HCT116 (cell line): ENCODE data around the gene AGAP1. TPM values are rescaled to one million over a fixed set of nuclear protein-coding genes. Genes with fewer than 3 reads are reported as not detected.

ENCODE experiments used
- ATAC-seq: fragments of 200-7000 bp; cut with Tn5 transposase; 2 replicates; pipeline ENCODE4 v1.9.1; 2020; ENCODE audit warnings: mild to moderate bottlenecking, moderate library complexity
- BruUV-seq: library from RNA; stranded (reverse); fragments of 400-500 nt; replicated peaks from 2 replicates; lab custom pipeline; 2021; lab: Mats Ljungman, UMichigan
- CTCF ChIA-PET: fragments of 300-600 bp; sonication (Branson Sonifier 250); formaldehyde crosslinking; loops from one replicate; lab custom pipeline; 2021; ENCODE audit warnings: antibody characterized with exemption; lab: Charles Lee
- POLR2A ChIA-PET: fragments of 300-600, 350-600 bp; sonication (Branson Sonifier 250); formaldehyde crosslinking; loops from one replicate; lab custom pipeline; 2021; ENCODE audit warnings: antibody characterized with exemption; lab: Charles Lee
- RAD21 ChIA-PET, 2 experiments: fragments of 300-600 bp; sonication (Branson Sonifier 250); formaldehyde crosslinking; loops; one replicate each; lab custom pipeline; 2023; ENCODE audit warnings: low total read pairs in 2 of 2; ENCODE audit not compliant: uncharacterized antibody in 2 of 2, unreplicated experiment in 2 of 2, low non-redundant PET in 1 of 2; lab: Charles Lee
- DNase-seq: peaks from one replicate; pipeline ENCODE4 v3.0.0-alpha.2; 2010; ENCODE audit warnings: low read depth, low spot score
- H2AFZ ChIP-seq: fragments of 200-600 bp; shearing (Covaris generic), sonication (generic); 2 replicates; pipeline ENCODE4 v1.6.1; 2017; ENCODE audit warnings: low read depth, mixed run types, mixed read lengths, antibody characterized with exemption, low read length; ENCODE audit not compliant: poor library complexity, severe bottlenecking
- H3K27ac ChIP-seq: 2 replicates; pipeline ENCODE4 v1.5.1; 2012; ENCODE audit warnings: low read depth, low read length
- H3K27me3 ChIP-seq: fragments of 200-600 bp; sonication (generic); 2 replicates; pipeline ENCODE4 v1.6.1; 2016; ENCODE audit warnings: mixed run types, low read length, mixed read lengths; ENCODE audit not compliant: insufficient read depth
- H3K36me3 ChIP-seq, 2 experiments: fragments of 200-500 bp in 1 of 2; fragments of 200-600 bp in 1 of 2; sonication (Bioruptor generic) in 1 of 2; sonication (generic) in 1 of 2; 2 replicates each; pipeline versions ENCODE4 v1.5.1 to v1.6.1; 2014 to 2016; ENCODE audit warnings: low read length in 2 of 2, inconsistent platforms in 1 of 2, mixed read lengths in 1 of 2, mixed run types in 1 of 2; ENCODE audit not compliant: insufficient read depth in 2 of 2, control insufficient read depth in 1 of 2
- H3K4me1 ChIP-seq, 2 experiments: fragments of 200-600 bp in 1 of 2; sonication (generic) in 1 of 2; 2 replicates each; pipeline versions ENCODE4 v1.5.1 to v1.6.1; 2012 to 2017; ENCODE audit warnings: low read length in 2 of 2, inconsistent platforms in 1 of 2, mild to moderate bottlenecking in 1 of 2, mixed read lengths in 1 of 2, mixed run types in 1 of 2, moderate library complexity in 1 of 2; ENCODE audit not compliant: insufficient read depth in 2 of 2, control insufficient read depth in 1 of 2
- H3K4me2 ChIP-seq: fragments of 200-600 bp; sonication (generic); 2 replicates; pipeline ENCODE4 v1.6.1; 2017; ENCODE audit warnings: mixed run types, low read length, mixed read lengths
- H3K4me3 ChIP-seq, 2 experiments: fragments of 200-600 bp in 1 of 2; sonication (generic) in 1 of 2; replicated peaks in 1 of 2; 2 replicates each; pipeline ENCODE4 v1.5.1; 2011 to 2016; ENCODE audit warnings: low read length in 2 of 2, control low read depth in 1 of 2, low read depth in 1 of 2, mild to moderate bottlenecking in 1 of 2, mixed read lengths in 1 of 2, mixed run types in 1 of 2
- H3K79me2 ChIP-seq: fragments of 200-600 bp; sonication (generic); 2 replicates; pipeline ENCODE4 v1.6.1; 2017; ENCODE audit warnings: mild to moderate bottlenecking, mixed run types, low read length, moderate library complexity, mixed read lengths; ENCODE audit not compliant: insufficient read depth
- H3K9ac ChIP-seq: fragments of 200-600 bp; sonication (generic); 2 replicates; pipeline ENCODE4 v1.6.1; 2016; ENCODE audit warnings: low read length, mixed read lengths
- H3K9me2 ChIP-seq: fragments of 200-600 bp; sonication (generic), shearing (Covaris generic); 2 replicates; pipeline ENCODE4 v1.6.1; 2017; ENCODE audit warnings: mixed run types, mild to moderate bottlenecking, moderate library complexity; ENCODE audit not compliant: insufficient read depth
- H3K9me3 ChIP-seq, 2 experiments: fragments of 200-500 bp in 1 of 2; fragments of 200-600 bp in 1 of 2; sonication (Bioruptor generic) in 1 of 2; sonication (generic) in 1 of 2; 2 replicates each; pipeline ENCODE4 v1.6.1; 2014 to 2017; ENCODE audit warnings: low read length in 2 of 2, mixed read lengths in 2 of 2, inconsistent platforms in 1 of 2, low read depth in 1 of 2, mild to moderate bottlenecking in 1 of 2, mixed run types in 1 of 2, moderate library complexity in 1 of 2; ENCODE audit not compliant: control insufficient read depth in 1 of 2, insufficient read depth in 1 of 2
- H4K20me1 ChIP-seq: fragments of 200-600 bp; sonication (generic), shearing (Covaris generic); 2 replicates; pipeline ENCODE4 v1.6.1; 2017; ENCODE audit warnings: mixed run types, mild to moderate bottlenecking, moderate library complexity; ENCODE audit not compliant: insufficient read depth
- FOSL1 ChIP-seq: IDR thresholded peaks from 2 replicates; pipeline ENCODE4 v1.6.1; 2012; ENCODE audit warnings: low read depth
- POLR2AphosphoS5 ChIP-seq: IDR thresholded peaks from 2 replicates; pipeline ENCODE4 v1.6.1; 2011; ENCODE audit warnings: mild to moderate bottlenecking, low read depth, low read length, moderate library complexity
- RAD21 ChIP-seq: IDR thresholded peaks from 2 replicates; pipeline ENCODE4 v1.6.1; 2012; ENCODE audit warnings: low read depth, mild to moderate bottlenecking
- TCF7L2 ChIP-seq: IDR thresholded peaks from 2 replicates; pipeline ENCODE4 v1.7.0; 2011; ENCODE audit warnings: borderline replicate concordance, inconsistent platforms; ENCODE audit not compliant: insufficient read depth, insufficient read length; ENCODE audit errors: extremely low read depth
- YY1 ChIP-seq: IDR thresholded peaks from 2 replicates; pipeline ENCODE4 v1.6.1; 2011; ENCODE audit warnings: low read length, low read depth, moderate library complexity, mild to moderate bottlenecking; ENCODE audit not compliant: insufficient replicate concordance; ENCODE audit errors: extremely low read depth
- ZNF274 ChIP-seq: fragments of 200-500 bp; sonication (Bioruptor generic); IDR thresholded peaks from 2 replicates; pipeline ENCODE4 v1.6.1; 2014; ENCODE audit warnings: mild to moderate bottlenecking, low read depth, low read length, inconsistent platforms
- intact Hi-C: fragments of 100-400 bp; cut with micrococcal nuclease; formaldehyde crosslinking; loops from 2 replicates; pipeline ENCODE4 v1.10.0; 2022
- total RNA-seq: library from RNA; stranded (reverse); gene quantifications from one replicate; pipeline ENCODE4 v1.2.1, GENCODE V29; 2021; ENCODE audit not compliant: unreplicated experiment
- TF ChIP-seq, protein P1 (sequence below), 3 experiments: fragments of 200-600 bp in 1 of 3; sonication (generic) in 1 of 3; IDR thresholded peaks in 2 of 3; conservative IDR thresholded peaks in 1 of 3; 2 replicates each; pipeline ENCODE4 v1.5.1; 2012 to 2017; ENCODE audit warnings: low read depth in 2 of 3, low read length in 2 of 3, antibody characterized with exemption in 1 of 3, borderline replicate concordance in 1 of 3, control low read depth in 1 of 3, mild to moderate bottlenecking in 1 of 3, mixed read lengths in 1 of 3, mixed run types in 1 of 3, moderate library complexity in 1 of 3; ENCODE audit not compliant: insufficient read depth in 1 of 3
- TF ChIP-seq, protein P2 (sequence below): IDR thresholded peaks from 2 replicates; pipeline ENCODE4 v1.6.1; 2011; ENCODE audit warnings: mild to moderate bottlenecking, low read length, moderate library complexity; ENCODE audit not compliant: insufficient replicate concordance; ENCODE audit errors: extremely low read depth

The AGAP1 gene
- total RNA-seq, 1 experiment from 2014 or later = 43.8 TPM

DNA sequence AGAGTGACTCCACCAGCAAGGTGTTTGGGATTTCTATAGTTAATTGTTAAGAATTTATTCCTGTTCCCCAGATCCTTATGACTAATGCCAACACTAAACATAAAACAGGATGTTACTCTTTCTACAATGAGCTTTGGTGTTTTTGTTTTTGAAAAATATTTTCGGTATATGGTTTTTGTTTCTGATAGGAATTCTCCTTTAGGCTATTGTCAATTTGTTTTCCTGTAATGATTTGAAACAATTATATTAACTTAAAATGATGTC lies 182.6 kb downstream of the AGAP1 start (continued):
- TF ChIP-seq, protein P1, sequence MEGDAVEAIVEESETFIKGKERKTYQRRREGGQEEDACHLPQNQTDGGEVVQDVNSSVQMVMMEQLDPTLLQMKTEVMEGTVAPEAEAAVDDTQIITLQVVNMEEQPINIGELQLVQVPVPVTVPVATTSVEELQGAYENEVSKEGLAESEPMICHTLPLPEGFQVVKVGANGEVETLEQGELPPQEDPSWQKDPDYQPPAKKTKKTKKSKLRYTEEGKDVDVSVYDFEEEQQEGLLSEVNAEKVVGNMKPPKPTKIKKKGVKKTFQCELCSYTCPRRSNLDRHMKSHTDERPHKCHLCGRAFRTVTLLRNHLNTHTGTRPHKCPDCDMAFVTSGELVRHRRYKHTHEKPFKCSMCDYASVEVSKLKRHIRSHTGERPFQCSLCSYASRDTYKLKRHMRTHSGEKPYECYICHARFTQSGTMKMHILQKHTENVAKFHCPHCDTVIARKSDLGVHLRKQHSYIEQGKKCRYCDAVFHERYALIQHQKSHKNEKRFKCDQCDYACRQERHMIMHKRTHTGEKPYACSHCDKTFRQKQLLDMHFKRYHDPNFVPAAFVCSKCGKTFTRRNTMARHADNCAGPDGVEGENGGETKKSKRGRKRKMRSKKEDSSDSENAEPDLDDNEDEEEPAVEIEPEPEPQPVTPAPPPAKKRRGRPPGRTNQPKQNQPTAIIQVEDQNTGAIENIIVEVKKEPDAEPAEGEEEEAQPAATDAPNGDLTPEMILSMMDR (IDR thresholded peaks at IDR 0.05 in 2 of 3, conservative IDR thresholded peaks at IDR 0.05 in 1 of 3; ENCODE audit: borderline replicate concordance in 1 of 3, insufficient read depth in 1 of 3, low read depth in 2 of 3, low read length in 2 of 3) = no peak
- TF ChIP-seq RAD21 (no peak), TCF7L2 (no peak)
- TF ChIP-seq, all 23 proteins: peak for 0

DNA sequence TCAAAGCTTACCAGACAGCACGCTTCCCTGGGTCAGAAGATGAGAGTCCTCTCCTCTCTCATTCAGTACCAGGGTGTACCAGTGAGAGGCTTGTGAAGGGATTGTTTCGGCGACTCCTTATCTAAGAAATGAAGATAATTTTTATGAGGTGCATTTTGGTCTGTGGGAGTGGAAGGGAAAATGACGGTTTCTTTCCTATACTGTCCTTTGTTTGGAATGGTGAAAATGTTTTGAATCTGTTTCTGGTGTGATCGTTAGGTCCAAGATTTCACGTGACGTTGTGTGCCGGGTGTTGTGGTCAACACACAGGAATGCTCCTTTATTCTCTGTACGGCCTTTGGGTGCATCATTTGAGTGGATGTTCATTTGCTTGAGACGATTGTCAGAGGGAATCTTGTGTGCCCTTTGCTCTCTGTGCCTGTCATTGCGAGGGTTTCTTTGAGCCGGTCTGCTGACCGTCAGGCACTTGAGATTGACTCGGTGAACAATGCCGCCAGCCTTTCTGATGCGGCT lies 183.5 kb downstream of the AGAP1 start:
- intact Hi-C loops = loop anchor here (10.0 kb wide), 1 partner anchor 67 kb away; no protein-coding TSS in a partner anchor
- POLR2A ChIA-PET = no interaction called here

More for the DNA sequence above, 183.5 kb downstream of the AGAP1 start:
- H3K27me3 ChIP-seq = no peaks in the 10 kb centered on the region
- H3K9me2 ChIP-seq = no peaks in the 10 kb centered on the region
- H3K9ac ChIP-seq = no peak overlapping the region
- ChIA-PET CTCF (no interaction called here), RAD21 (no interaction called here)
- DNase-seq (no peak), ATAC-seq (no peak)
- TF ChIP-seq ZNF274 (no peak), POLR2AphosphoS5 (no peak), FOSL1 (no peak), YY1 (no peak)
- TF ChIP-seq, protein P2, sequence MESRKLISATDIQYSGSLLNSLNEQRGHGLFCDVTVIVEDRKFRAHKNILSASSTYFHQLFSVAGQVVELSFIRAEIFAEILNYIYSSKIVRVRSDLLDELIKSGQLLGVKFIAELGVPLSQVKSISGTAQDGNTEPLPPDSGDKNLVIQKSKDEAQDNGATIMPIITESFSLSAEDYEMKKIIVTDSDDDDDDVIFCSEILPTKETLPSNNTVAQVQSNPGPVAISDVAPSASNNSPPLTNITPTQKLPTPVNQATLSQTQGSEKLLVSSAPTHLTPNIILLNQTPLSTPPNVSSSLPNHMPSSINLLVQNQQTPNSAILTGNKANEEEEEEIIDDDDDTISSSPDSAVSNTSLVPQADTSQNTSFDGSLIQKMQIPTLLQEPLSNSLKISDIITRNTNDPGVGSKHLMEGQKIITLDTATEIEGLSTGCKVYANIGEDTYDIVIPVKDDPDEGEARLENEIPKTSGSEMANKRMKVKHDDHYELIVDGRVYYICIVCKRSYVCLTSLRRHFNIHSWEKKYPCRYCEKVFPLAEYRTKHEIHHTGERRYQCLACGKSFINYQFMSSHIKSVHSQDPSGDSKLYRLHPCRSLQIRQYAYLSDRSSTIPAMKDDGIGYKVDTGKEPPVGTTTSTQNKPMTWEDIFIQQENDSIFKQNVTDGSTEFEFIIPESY = no peak
- H3K36me3 ChIP-seq = no peaks in the 10 kb centered on the region
- no peak overlapping the region for H3K4me2 ChIP-seq
- H3K27ac ChIP-seq = no peak overlapping the region
- BruUV-seq = no TSS peak
- no peaks in the 10 kb centered on the region for H3K9me3 ChIP-seq
- H3K79me2 ChIP-seq = peaks cover 97% of the 10 kb centered on the region
- H4K20me1 ChIP-seq = peaks cover 10% of the 10 kb centered on the region; the same call in 1 of the 2 replicates
- H2AFZ ChIP-seq = no peak overlapping the region
- H3K4me1 ChIP-seq = peaks cover 0 to 15% of the 10 kb centered on the region in 2 experiments; a peak in 3 of 4 replicates
- no peak overlapping the region for H3K4me3 ChIP-seq
